AG09319 (cell line): ENCODE measurements around the gene TMC2.

Source experiments
- DNase-seq: peaks from one replicate; pipeline ENCODE4 v3.0.0-alpha.2; 2010; ENCODE audit warnings: low read depth; ENCODE audit errors: extremely low read depth
- CTCF ChIP-seq: IDR thresholded peaks from 2 replicates; pipeline ENCODE4 v1.5.1; 2011; ENCODE audit warnings: low read depth, mild to moderate bottlenecking, inconsistent platforms, low read length, moderate library complexity

Gene TMC2

DNA sequence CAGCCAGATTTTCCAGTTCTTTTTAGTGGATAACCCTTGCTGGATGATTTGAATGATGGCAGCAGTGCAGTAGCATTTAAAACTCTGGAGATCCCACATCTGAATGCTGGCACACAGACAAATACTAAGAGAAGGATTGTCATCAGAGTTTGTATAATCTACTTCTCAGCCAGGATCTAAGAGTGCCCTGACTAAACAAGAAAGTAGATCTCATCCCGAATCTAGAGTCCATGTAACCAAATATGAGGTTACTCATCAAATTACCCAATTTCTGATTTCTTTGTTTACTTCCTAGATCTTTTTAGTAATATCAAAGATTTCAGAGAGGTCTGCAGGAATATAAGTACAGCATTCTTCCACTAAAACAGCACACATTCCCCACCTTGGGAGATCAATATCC lies 7.8 kb downstream of the TMC2 start:
- no peak for TF ChIP-seq CTCF

DNA sequence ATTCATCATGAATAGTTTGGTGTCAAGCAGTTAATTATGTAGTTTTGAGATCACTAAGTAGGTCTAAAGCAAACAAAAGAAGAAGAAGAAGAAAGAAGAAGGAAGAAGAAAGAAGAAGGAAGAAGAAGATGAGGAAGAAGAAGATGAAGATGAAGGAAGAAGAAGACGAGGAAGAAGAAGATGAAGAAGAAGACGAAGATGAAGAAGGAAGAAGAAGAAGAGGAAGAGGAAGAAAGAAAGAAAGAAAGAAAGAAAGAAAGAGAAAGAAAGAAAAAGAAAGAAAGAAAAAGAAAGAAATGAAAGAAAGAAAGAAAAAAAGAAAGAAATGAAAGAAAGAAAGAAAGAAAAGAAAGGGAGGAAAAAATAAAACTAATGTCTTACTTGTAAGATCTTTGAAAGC lies 9.2 kb downstream of the TMC2 start:
- TF ChIP-seq CTCF: no peak
- DNase-seq: no peak

More for the DNA sequence above, 7.8 kb downstream of the TMC2 start:
- DNase-seq: no peak

GRCh38 chr20:2557873-2558580 lies 21.7 kb downstream of the TMC2 start:
- TF ChIP-seq CTCF: no peak
- no peak for DNase-seq

GRCh38 chr20:2558581-2559278 lies 22.4 kb downstream of the TMC2 start:
- TF ChIP-seq CTCF: no peak
- no peak for DNase-seq

DNA sequence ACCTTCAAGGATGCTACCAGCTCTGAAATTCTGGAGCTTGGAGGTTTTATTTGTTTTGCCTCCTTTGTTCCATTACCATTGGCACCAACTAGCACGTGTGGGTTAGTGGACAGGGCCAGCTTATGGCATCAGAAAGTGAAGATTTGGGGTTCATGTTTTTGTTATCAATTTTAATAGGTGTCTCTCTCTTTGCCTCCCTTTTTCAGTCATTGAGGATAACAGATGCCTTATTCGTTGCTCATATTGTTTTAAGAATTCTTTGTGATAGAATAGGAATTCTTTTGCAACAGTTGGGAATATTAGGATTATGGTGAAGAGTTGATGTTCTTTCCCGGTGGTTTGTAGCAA lies 22.9 kb downstream of the TMC2 start:
- DNase-seq: no peak

DNA sequence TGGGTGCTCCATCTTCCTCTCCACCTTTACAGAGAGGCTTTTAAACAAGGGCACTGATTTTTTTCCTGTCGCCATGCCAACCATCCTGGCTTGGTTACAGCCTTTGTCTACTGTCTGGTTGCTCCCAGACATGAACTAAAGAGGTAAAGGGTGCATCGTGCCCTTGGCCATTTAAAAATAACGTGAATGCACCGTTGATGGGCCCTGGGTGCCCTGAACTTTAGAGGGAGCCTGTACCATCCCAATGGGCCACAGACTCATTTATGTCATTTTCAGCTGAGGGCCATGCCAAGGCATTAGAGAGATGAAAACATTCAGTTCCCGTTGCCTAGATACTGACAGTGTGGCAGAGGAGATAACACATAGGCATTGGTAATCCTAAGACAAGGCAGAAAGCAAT lies 23.3 kb downstream of the TMC2 start:
- no peak for TF ChIP-seq CTCF
- no peak for DNase-seq

More for the DNA sequence above, 22.9 kb downstream of the TMC2 start:
- no peak for TF ChIP-seq CTCF

DNA sequence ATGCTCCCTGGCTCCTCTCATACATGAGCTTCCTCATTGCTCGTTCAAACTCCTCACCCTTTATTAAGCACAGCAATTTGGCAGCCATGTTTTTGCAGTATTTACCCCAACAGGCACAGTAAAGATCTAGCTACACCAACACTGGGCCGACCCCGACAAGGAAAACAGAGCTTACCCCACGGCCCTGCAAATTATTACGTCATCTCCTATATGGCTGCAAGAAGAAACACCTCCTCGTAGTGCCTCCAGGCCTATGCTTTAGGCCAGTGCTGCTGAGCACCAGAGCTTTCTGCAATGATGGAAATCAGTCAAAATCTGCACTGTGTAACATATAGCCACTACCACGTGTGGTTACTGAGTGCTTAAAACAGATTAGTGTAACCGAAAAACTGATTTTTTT lies 26.7 kb downstream of the TMC2 start:
- no peak for TF ChIP-seq CTCF
- DNase-seq: no peak
